ENCODE results near the gene FXYD1. TPM values are rescaled to one million over a fixed set of nuclear protein-coding genes. Genes with fewer than 3 reads are reported as not detected.
"Not testable (repeated sequence)": the region's sequence is repeated elsewhere in the genome, so short reads cannot be mapped to it uniquely, and the experiment has no call there.

The FXYD1 gene
- total RNA-seq, 2 experiments from 2014 or later, result not detected

GRCh38 chr19:35101949-35102348 is 36.7 kb upstream of the FXYD1 start:
- ATAC-seq (ENCODE audit: low read depth); DNase-seq; H3K27me3 Mint-ChIP-seq; POLR2A ChIA-PET; H3K9me3 Mint-ChIP-seq; H3K4me3 Mint-ChIP-seq; H3K27ac Mint-ChIP-seq; H3K4me1 Mint-ChIP-seq; H3K36me3 Mint-ChIP-seq: not testable (repeated sequence)

- H3K4me1 Mint-ChIP-seq, result not testable (repeated sequence)
Measured at GRCh38 chr19:35103614-35104013, 35.0 kb upstream of the FXYD1 start.

GRCh38 chr19:35104361-35104760 is 34.3 kb upstream of the FXYD1 start:
- H3K4me1 Mint-ChIP-seq, result no peaks in the 10 kb centered on the region
- ATAC-seq (ENCODE audit: low read depth) (no peak), DNase-seq (no peak)
- POLR2A ChIA-PET, result no interaction called here
- H3K4me3 Mint-ChIP-seq, result no peak overlapping the region
- H3K9me3 Mint-ChIP-seq, result peaks cover 3% of the 10 kb centered on the region
- no peaks in the 10 kb centered on the region for H3K27me3 Mint-ChIP-seq
- H3K36me3 Mint-ChIP-seq, result peaks cover 2% of the 10 kb centered on the region
- no peak overlapping the region for H3K27ac Mint-ChIP-seq

More at GRCh38 chr19:35103614-35104013, 35.0 kb upstream of the FXYD1 start:
- H3K36me3 Mint-ChIP-seq; H3K9me3 Mint-ChIP-seq; ATAC-seq (ENCODE audit: low read depth); POLR2A ChIA-PET; H3K4me3 Mint-ChIP-seq; H3K27me3 Mint-ChIP-seq; DNase-seq; H3K27ac Mint-ChIP-seq: not testable (repeated sequence)

GRCh38 chr19:35105047-35105410 is 33.6 kb upstream of the FXYD1 start:
- POLR2A ChIA-PET, result no interaction called here
- peaks cover 3% of the 10 kb centered on the region for H3K9me3 Mint-ChIP-seq
- H3K4me3 Mint-ChIP-seq, result no peak overlapping the region
- ATAC-seq (ENCODE audit: low read depth) (no peak), DNase-seq (no peak)
- no peaks in the 10 kb centered on the region for H3K4me1 Mint-ChIP-seq
- H3K27ac Mint-ChIP-seq, result no peak overlapping the region
- H3K27me3 Mint-ChIP-seq, result peaks cover 4% of the 10 kb centered on the region
- peaks cover 2% of the 10 kb centered on the region for H3K36me3 Mint-ChIP-seq

- H3K27ac Mint-ChIP-seq, result no peak overlapping the region
- peaks cover 4% of the 10 kb centered on the region for H3K27me3 Mint-ChIP-seq
- no peaks in the 10 kb centered on the region for H3K4me1 Mint-ChIP-seq
- POLR2A ChIA-PET, result no interaction called here
- DNase-seq, result no peak
- H3K9me3 Mint-ChIP-seq, result peaks cover 3% of the 10 kb centered on the region
- H3K36me3 Mint-ChIP-seq, result peaks cover 2% of the 10 kb centered on the region
- H3K4me3 Mint-ChIP-seq, result no peak overlapping the region
- ATAC-seq (ENCODE audit: low read depth), result no peak
Measured at GRCh38 chr19:35105411-35106290, 33.0 kb upstream of the FXYD1 start.

GRCh38 chr19:35106291-35106583 is 32.4 kb upstream of the FXYD1 start:
- Mint-ChIP-seq H3K27ac (no peak overlapping the region), H3K4me3 (no peak overlapping the region), H3K9me3 (peaks cover 3% of the 10 kb centered on the region), H3K4me1 (no peaks in the 10 kb centered on the region), H3K27me3 (peaks cover 4% of the 10 kb centered on the region), H3K36me3 (peaks cover 2% of the 10 kb centered on the region)
- ATAC-seq (ENCODE audit: low read depth) (no peak), DNase-seq (no peak)
- POLR2A ChIA-PET, result no interaction called here

GRCh38 chr19:35106898-35107541 is 31.6 kb upstream of the FXYD1 start:
- ATAC-seq (ENCODE audit: low read depth) (no peak), DNase-seq (no peak)
- H3K4me1 Mint-ChIP-seq, result no peaks in the 10 kb centered on the region
- POLR2A ChIA-PET, result no interaction called here
- H3K27me3 Mint-ChIP-seq, result peaks cover 6% of the 10 kb centered on the region
- H3K9me3 Mint-ChIP-seq, result peaks cover 3% of the 10 kb centered on the region
- no peak overlapping the region for H3K27ac Mint-ChIP-seq
- no peak overlapping the region for H3K4me3 Mint-ChIP-seq
- peaks cover 2% of the 10 kb centered on the region for H3K36me3 Mint-ChIP-seq

- no peak overlapping the region for H3K4me3 Mint-ChIP-seq
- H3K36me3 Mint-ChIP-seq, result peaks cover 2% of the 10 kb centered on the region
- no peak overlapping the region for H3K27ac Mint-ChIP-seq
- DNase-seq (no peak), ATAC-seq (ENCODE audit: low read depth) (no peak)
- peaks cover 7% of the 10 kb centered on the region for H3K27me3 Mint-ChIP-seq
- H3K9me3 Mint-ChIP-seq, result peaks cover 3% of the 10 kb centered on the region
- POLR2A ChIA-PET, result no interaction called here
- no peaks in the 10 kb centered on the region for H3K4me1 Mint-ChIP-seq
Measured at GRCh38 chr19:35107545-35107944, 31.1 kb upstream of the FXYD1 start.

GRCh38 chr19:35108730-35109129 is 29.9 kb upstream of the FXYD1 start:
- POLR2A ChIA-PET, result no interaction called here
- H3K4me3 Mint-ChIP-seq, result no peak overlapping the region
- ATAC-seq (ENCODE audit: low read depth) (no peak), DNase-seq (no peak)
- peaks cover 7% of the 10 kb centered on the region for H3K27me3 Mint-ChIP-seq
- peaks cover 2% of the 10 kb centered on the region for H3K36me3 Mint-ChIP-seq
- H3K4me1 Mint-ChIP-seq, result no peaks in the 10 kb centered on the region
- H3K9me3 Mint-ChIP-seq, result peaks cover 3% of the 10 kb centered on the region
- H3K27ac Mint-ChIP-seq, result no peak overlapping the region

- H3K4me3 Mint-ChIP-seq, result no peak overlapping the region
- DNase-seq (no peak), ATAC-seq (ENCODE audit: low read depth) (no peak)
- POLR2A ChIA-PET, result no interaction called here
- peaks cover 1% of the 10 kb centered on the region for H3K4me1 Mint-ChIP-seq
- H3K27me3 Mint-ChIP-seq, result peaks cover 7% of the 10 kb centered on the region
- peaks cover 2% of the 10 kb centered on the region for H3K36me3 Mint-ChIP-seq
- peaks cover 3% of the 10 kb centered on the region for H3K9me3 Mint-ChIP-seq
- no peak overlapping the region for H3K27ac Mint-ChIP-seq
Measured at GRCh38 chr19:35109395-35110112, 29.1 kb upstream of the FXYD1 start.

- Mint-ChIP-seq H3K4me3 (no peak overlapping the region), H3K27ac (no peak overlapping the region), H3K36me3 (peaks cover under 1% of the 10 kb centered on the region), H3K4me1 (peaks cover 5% of the 10 kb centered on the region), H3K27me3 (peaks cover 7% of the 10 kb centered on the region), H3K9me3 (peaks cover 2% of the 10 kb centered on the region)
- ATAC-seq (ENCODE audit: low read depth) (no peak), DNase-seq (no peak)
- POLR2A ChIA-PET, result interaction anchor here (0.7 kb wide), 1 partner anchor 55 kb away, joined by 3 read pairs; no protein-coding TSS in a partner anchor
Measured at GRCh38 chr19:35110974-35111373, 27.6 kb upstream of the FXYD1 start.

GRCh38 chr19:35112995-35113688 is 25.5 kb upstream of the FXYD1 start:
- Mint-ChIP-seq H3K27ac (no peak overlapping the region), H3K27me3 (peaks cover 7% of the 10 kb centered on the region), H3K4me1 (peaks cover 5% of the 10 kb centered on the region), H3K9me3 (no peaks in the 10 kb centered on the region), H3K4me3 (no peak overlapping the region), H3K36me3 (no peaks in the 10 kb centered on the region)
- POLR2A ChIA-PET, result no interaction called here
- DNase-seq (no peak), ATAC-seq (ENCODE audit: low read depth) (no peak)

All from activated naive CD8-positive, alpha-beta T cell treated with anti-CD3 and anti-CD28 coated beads, Interleukin-2, amount 10 ng/mL, durations not matched to agents 7 days and 5 days (primary cell).